Liver (tissue), 3 donors: ENCODE data around the gene LMF2.

Experiments
- CTCF ChIP-seq: fragments of 150-350 bp; IDR thresholded peaks from 2 replicates; pipeline ENCODE4 v1.5.1; 2017; ENCODE audit warnings: improper control_type of control experiment, low read depth, low read length; ENCODE audit not compliant: missing input control
- GABPA ChIP-seq, 2 donors: IDR thresholded peaks in 1 of 2; conservative IDR thresholded peaks in 1 of 2; 2 replicates each; pipeline ENCODE4 v1.6.1; 2016; ENCODE audit warnings: antibody characterized with exemption in 2 of 2, mild to moderate bottlenecking in 1 of 2, moderate library complexity in 1 of 2
- RAD21 ChIP-seq, 2 donors: IDR thresholded peaks; 2 replicates each; pipeline ENCODE4 v1.6.1; 2016; ENCODE audit warnings: antibody characterized with exemption in 2 of 2, mild to moderate bottlenecking in 2 of 2
- TAF1 ChIP-seq: conservative IDR thresholded peaks from 2 replicates; pipeline ENCODE4 v1.6.1; 2016; ENCODE audit warnings: antibody characterized with exemption, mild to moderate bottlenecking
- YY1 ChIP-seq: IDR thresholded peaks from 2 replicates; pipeline ENCODE4 v1.6.1; 2016; ENCODE audit warnings: antibody characterized with exemption, mild to moderate bottlenecking
- TF ChIP-seq, protein P1 (sequence below): IDR thresholded peaks from 2 replicates; pipeline ENCODE4 v1.6.1; 2016; ENCODE audit warnings: antibody characterized with exemption
- donor health status: healthy.
- donor health status: healthy.

GRCh38 chr22:50526834-50527801, 19.6 kb upstream of the LMF2 start:
- TF ChIP-seq TAF1 (no peak), CTCF (no peak), GABPA (IDR thresholded peaks at IDR 0.05 in 1 of 2, conservative IDR thresholded peaks at IDR 0.05 in 1 of 2) (no peak), YY1 (peak; percentile 45), RAD21 (IDR thresholded peaks at IDR 0.05) (no peak)
- TF ChIP-seq, protein P1, sequence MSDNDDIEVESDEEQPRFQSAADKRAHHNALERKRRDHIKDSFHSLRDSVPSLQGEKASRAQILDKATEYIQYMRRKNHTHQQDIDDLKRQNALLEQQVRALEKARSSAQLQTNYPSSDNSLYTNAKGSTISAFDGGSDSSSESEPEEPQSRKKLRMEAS, result no peak
